Osteoblast (primary cell): ENCODE results near the gene TREM1. TPM values are rescaled to one million over a fixed set of nuclear protein-coding genes. Genes with fewer than 3 reads are reported as not detected.
"Not testable (repeated sequence)": the region's sequence is repeated elsewhere in the genome, so short reads cannot be mapped to it uniquely, and the experiment has no call there.

Source experiments
- DNase-seq: peaks from one replicate; pipeline ENCODE4 v3.0.0; 2011; ENCODE audit warnings: low spot score, mixed read lengths; ENCODE audit not compliant: insufficient read length; ENCODE audit errors: missing footprints
- H2AFZ ChIP-seq: 2 replicates; pipeline ENCODE4 v1.6.0; 2011; ENCODE audit warnings: mild to moderate bottlenecking, low read length
- H3K27ac ChIP-seq: 2 replicates; pipeline ENCODE4 v1.5.1; 2011; ENCODE audit warnings: mild to moderate bottlenecking, low read depth, low read length, moderate library complexity
- H3K27me3 ChIP-seq: 2 replicates; pipeline ENCODE4 v1.6.0; 2012; ENCODE audit warnings: mild to moderate bottlenecking, control low read depth, inconsistent platforms, low read length, moderate library complexity; ENCODE audit not compliant: insufficient read depth
- H3K36me3 ChIP-seq: 2 replicates; pipeline ENCODE4 v1.5.1; 2011; ENCODE audit warnings: mild to moderate bottlenecking, low read length, control low read depth, moderate library complexity; ENCODE audit not compliant: insufficient read depth
- H3K4me1 ChIP-seq: 2 replicates; pipeline ENCODE4 v1.5.1; 2011; ENCODE audit warnings: mild to moderate bottlenecking, low read length, control low read depth, moderate library complexity; ENCODE audit not compliant: insufficient read depth
- H3K4me2 ChIP-seq: 2 replicates; pipeline ENCODE4 v1.6.0; 2011; ENCODE audit warnings: mild to moderate bottlenecking, low read length; ENCODE audit not compliant: insufficient read depth
- H3K4me3 ChIP-seq: fragments of 200-600 bp; sonication (generic); 3 replicates; pipeline ENCODE4 v1.5.1; 2012; ENCODE audit warnings: mild to moderate bottlenecking, low read length, inconsistent platforms; ENCODE audit not compliant: insufficient read depth
- H3K79me2 ChIP-seq: 2 replicates; pipeline ENCODE4 v1.6.0; 2012; ENCODE audit warnings: mild to moderate bottlenecking, low read length, control low read depth, inconsistent platforms; ENCODE audit not compliant: insufficient read depth
- H3K9me3 ChIP-seq: 2 replicates; pipeline ENCODE4 v1.5.1; 2011; ENCODE audit warnings: low read depth, low read length, control low read depth
- H4K20me1 ChIP-seq: 2 replicates; pipeline ENCODE4 v1.6.0; 2012; ENCODE audit warnings: mild to moderate bottlenecking, low read length, control low read depth; ENCODE audit not compliant: insufficient read depth
- CTCF ChIP-seq: IDR thresholded peaks from 2 replicates; pipeline ENCODE4 v1.5.1; 2011; ENCODE audit warnings: mild to moderate bottlenecking, low read depth, low read length, moderate library complexity; ENCODE audit errors: extremely low read depth
- total RNA-seq: library from RNA; depleted of rRNA; stranded (reverse); fragments of >200 nt; gene quantifications from 2 replicates; pipeline ENCODE4 v1.2.3, GENCODE V29; 2012

The TREM1 gene
- total RNA-seq, 1 donor, result 0.72 TPM

DNA sequence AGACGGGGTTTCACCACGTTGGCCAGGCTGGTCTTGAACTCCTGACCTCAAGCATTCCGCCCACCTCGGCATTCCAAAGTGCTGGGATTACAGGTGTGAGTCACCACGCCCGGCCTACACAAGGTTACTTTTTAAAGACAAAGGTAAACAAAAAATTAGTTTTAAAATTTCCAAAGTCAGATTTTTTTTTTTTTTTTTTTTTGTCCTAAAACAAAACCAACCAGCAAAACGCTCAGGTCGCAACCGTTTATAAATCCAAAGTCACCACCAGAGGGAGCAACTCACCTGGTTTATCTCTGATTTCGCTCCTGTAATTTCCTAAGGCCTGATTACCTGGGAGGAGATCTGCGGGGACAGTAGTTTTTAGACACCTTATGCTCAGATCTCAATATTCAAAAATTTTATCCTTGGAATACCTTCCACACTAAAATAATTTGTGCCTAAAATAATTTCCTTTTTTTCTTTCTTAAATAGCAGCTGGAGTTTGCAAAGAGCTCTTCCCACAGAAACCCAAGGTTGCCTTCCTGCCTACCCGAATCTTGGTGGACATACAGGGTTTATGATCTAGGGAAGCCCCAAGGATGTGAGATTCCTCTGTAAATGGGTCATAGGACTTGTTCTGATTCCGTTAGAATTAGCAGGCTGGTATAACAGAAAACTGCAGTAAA is 19.8 kb upstream of the TREM1 start:
- Histone ChIP-seq H4K20me1 (no peaks in the 10 kb centered on the region), H3K36me3 (no peaks in the 10 kb centered on the region), H3K9me3 (no peaks in the 10 kb centered on the region), H2AFZ (no peak overlapping the region), H3K4me3 (no peak overlapping the region), H3K4me1 (no peaks in the 10 kb centered on the region), H3K27me3 (peaks cover 12% of the 10 kb centered on the region), H3K4me2 (no peak overlapping the region), H3K27ac (no peak overlapping the region), H3K79me2 (no peaks in the 10 kb centered on the region)
- TF ChIP-seq CTCF, result peak; percentile 65
- peak; percentile 30 for DNase-seq

DNA sequence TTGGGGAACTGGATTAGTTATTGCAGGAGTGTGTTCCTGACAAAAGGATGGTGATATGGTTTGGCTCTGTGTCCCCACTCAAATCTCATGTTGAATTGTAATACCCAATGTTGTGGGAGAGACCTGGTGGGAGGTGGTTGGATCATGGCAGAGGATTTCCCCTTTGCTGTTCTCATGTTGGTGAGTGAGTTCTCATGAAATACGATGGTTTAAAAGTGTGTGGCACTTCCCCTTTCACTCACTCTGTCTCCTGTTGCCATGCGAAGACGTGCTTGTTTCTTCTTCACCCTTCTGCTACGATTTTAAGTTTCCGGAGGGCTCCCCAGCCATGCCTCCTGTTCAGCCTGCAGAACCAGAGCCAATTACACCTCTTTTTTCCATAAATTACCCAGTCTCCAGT is 16.2 kb upstream of the TREM1 start:
- DNase-seq, result no peak
- no peak for TF ChIP-seq CTCF
- Histone ChIP-seq H3K79me2 (no peaks in the 10 kb centered on the region), H4K20me1 (no peaks in the 10 kb centered on the region), H2AFZ (no peak overlapping the region), H3K4me2 (no peak overlapping the region), H3K27me3 (peaks cover 4% of the 10 kb centered on the region), H3K4me3 (no peak overlapping the region), H3K9me3 (no peaks in the 10 kb centered on the region), H3K4me1 (no peaks in the 10 kb centered on the region), H3K36me3 (no peaks in the 10 kb centered on the region), H3K27ac (no peak overlapping the region)

GRCh38 chr6:41298785-41299502 is 12.5 kb upstream of the TREM1 start:
- TF ChIP-seq CTCF, result no peak
- Histone ChIP-seq H2AFZ (no peak overlapping the region), H3K36me3 (no peaks in the 10 kb centered on the region), H3K27ac (no peak overlapping the region), H3K4me1 (no peaks in the 10 kb centered on the region), H3K4me2 (no peak overlapping the region), H3K79me2 (no peaks in the 10 kb centered on the region), H3K4me3 (no peak overlapping the region), H4K20me1 (no peaks in the 10 kb centered on the region), H3K27me3 (no peaks in the 10 kb centered on the region), H3K9me3 (no peaks in the 10 kb centered on the region)
- no peak for DNase-seq

- H3K27me3 ChIP-seq, H3K4me1 ChIP-seq, H3K9me3 ChIP-seq: not testable (repeated sequence)
Observed at GRCh38 chr6:41297248-41297647, 10.8 kb upstream of the TREM1 start.

More at GRCh38 chr6:41297248-41297647, 10.8 kb upstream of the TREM1 start:
- H3K4me3 ChIP-seq, H2AFZ ChIP-seq, H3K36me3 ChIP-seq, H3K27ac ChIP-seq, DNase-seq, H3K4me2 ChIP-seq, H3K79me2 ChIP-seq, H4K20me1 ChIP-seq: not testable (repeated sequence)
